Activated CD8-positive, alpha-beta memory T cell treated with anti-CD3 and anti-CD28 coated beads, Interleukin-2, amount 10 ng/mL, durations not matched to agents 7 days and 5 days (primary cell): ENCODE results near the gene DNAH12. TPM values are rescaled to one million over a fixed set of nuclear protein-coding genes. Genes with fewer than 3 reads are reported as not detected.

Experiments
- ATAC-seq: fragments of 150-1000 bp; cut with Tn5 transposase; one replicate; pipeline ENCODE4 v1.10.0; 2021; ENCODE audit warnings: moderate library complexity
- CTCF ChIA-PET: fragments of 350-600 bp; sonication (Branson Sonifier 250); formaldehyde crosslinking; loops from one replicate; lab custom pipeline; 2021; ENCODE audit warnings: antibody characterized with exemption; lab: Charles Lee
- DNase-seq: peaks from one replicate; pipeline ENCODE4 v3.0.0-alpha.2; 2020
- H3K27ac Mint-ChIP-seq: one replicate; pipeline ENCODE4 v1.8.0; 2021; ENCODE audit warnings: mild to moderate bottlenecking, mixed read lengths
- H3K27me3 Mint-ChIP-seq: one replicate; pipeline ENCODE4 v1.8.0; 2021; ENCODE audit warnings: mixed read lengths
- H3K36me3 Mint-ChIP-seq: one replicate; pipeline ENCODE4 v1.8.0; 2021; ENCODE audit warnings: mild to moderate bottlenecking, mixed read lengths
- H3K4me1 Mint-ChIP-seq: one replicate; pipeline ENCODE4 v1.8.0; 2021; ENCODE audit warnings: mixed read lengths
- H3K4me3 Mint-ChIP-seq: one replicate; pipeline ENCODE4 v1.8.0; 2021; ENCODE audit warnings: mild to moderate bottlenecking, moderate library complexity, mixed read lengths
- H3K9me3 Mint-ChIP-seq: one replicate; pipeline ENCODE4 v1.8.0; 2022; ENCODE audit warnings: low read depth, mixed read lengths
- total RNA-seq, 2 experiments: library from RNA; stranded (reverse); gene quantifications; one replicate each; pipeline ENCODE4 v1.2.3, GENCODE V29; 2021

Gene DNAH12
- total RNA-seq, 2 experiments from 2014 or later = 0.06 TPM; not detected in 1

DNA sequence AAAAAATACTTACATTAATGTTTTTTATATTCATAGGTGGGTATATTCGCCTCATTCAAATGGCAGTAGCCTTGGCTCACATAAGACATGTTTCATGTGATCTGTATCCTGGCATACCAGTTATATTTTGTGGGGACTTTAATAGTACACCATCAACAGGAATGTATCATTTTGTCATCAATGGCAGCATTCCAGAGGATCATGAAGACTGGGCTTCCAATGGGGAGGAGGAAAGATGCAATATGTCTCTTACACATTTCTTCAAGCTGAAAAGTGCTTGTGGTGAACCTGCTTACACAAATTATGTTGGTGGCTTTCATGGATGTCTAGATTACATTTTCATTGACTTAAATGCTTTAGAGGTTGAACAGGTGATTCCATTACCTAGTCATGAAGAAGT is 15.4 kb upstream of the DNAH12 start:
- Mint-ChIP-seq H3K27me3 (no peaks in the 10 kb centered on the region), H3K9me3 (no peaks in the 10 kb centered on the region), H3K27ac (peak overlapping the region; percentile 61), H3K36me3 (peaks cover 47% of the 10 kb centered on the region), H3K4me1 (peaks cover 47% of the 10 kb centered on the region), H3K4me3 (peak overlapping the region; percentile 58)
- CTCF ChIA-PET = no interaction called here
- DNase-seq (no peak), ATAC-seq (no peak)

GRCh38 chr3:57557085-57557537 is 13.0 kb upstream of the DNAH12 start:
- CTCF ChIA-PET = interaction anchor here (1.1 to 3.3 kb wide), 4 partner anchors 24 to 160 kb away, joined by 3 to 18 read pairs (median 8); partner anchors contain the start of gene ARF4
- DNase-seq (peak; percentile 73), ATAC-seq (peak; percentile 49)
- no peaks in the 10 kb centered on the region for H3K27me3 Mint-ChIP-seq
- H3K36me3 Mint-ChIP-seq = peaks cover 37% of the 10 kb centered on the region
- peaks cover 45% of the 10 kb centered on the region for H3K4me1 Mint-ChIP-seq
- no peaks in the 10 kb centered on the region for H3K9me3 Mint-ChIP-seq
- peak overlapping the region; percentile 97 for H3K4me3 Mint-ChIP-seq
- peak overlapping the region; percentile 98 for H3K27ac Mint-ChIP-seq

DNA sequence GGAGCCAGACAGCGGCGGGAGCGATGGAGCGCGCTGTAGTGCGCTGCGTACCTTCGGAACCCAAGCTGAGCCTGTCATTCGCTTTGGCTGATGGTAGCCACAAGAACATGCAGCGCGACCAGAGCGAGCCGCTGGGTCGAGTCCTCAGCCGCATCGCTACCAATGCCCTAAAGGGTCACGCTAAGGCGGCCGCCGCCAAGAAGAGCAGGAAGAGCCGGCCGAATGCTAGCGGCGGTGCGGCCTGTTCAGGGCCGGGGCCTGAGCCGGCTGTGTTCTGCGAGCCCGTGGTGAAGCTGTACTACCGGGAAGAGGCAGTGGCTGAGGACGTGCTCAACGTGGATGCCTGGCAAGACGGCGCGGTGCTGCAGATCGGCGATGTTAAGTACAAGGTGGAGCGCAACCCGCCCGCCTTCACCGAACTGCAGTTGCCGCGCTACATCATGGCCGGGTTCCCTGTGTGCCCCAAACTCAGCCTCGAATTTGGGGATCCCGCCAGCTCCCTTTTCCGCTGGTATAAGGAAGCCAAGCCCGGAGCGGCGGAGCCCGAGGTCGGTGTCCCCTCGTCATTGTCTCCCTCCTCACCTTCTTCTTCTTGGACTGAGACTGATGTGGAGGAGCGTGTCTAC is 12.4 kb upstream of the DNAH12 start:
- DNase-seq = peak; percentile 57
- peaks cover 35% of the 10 kb centered on the region for H3K36me3 Mint-ChIP-seq

DNA sequence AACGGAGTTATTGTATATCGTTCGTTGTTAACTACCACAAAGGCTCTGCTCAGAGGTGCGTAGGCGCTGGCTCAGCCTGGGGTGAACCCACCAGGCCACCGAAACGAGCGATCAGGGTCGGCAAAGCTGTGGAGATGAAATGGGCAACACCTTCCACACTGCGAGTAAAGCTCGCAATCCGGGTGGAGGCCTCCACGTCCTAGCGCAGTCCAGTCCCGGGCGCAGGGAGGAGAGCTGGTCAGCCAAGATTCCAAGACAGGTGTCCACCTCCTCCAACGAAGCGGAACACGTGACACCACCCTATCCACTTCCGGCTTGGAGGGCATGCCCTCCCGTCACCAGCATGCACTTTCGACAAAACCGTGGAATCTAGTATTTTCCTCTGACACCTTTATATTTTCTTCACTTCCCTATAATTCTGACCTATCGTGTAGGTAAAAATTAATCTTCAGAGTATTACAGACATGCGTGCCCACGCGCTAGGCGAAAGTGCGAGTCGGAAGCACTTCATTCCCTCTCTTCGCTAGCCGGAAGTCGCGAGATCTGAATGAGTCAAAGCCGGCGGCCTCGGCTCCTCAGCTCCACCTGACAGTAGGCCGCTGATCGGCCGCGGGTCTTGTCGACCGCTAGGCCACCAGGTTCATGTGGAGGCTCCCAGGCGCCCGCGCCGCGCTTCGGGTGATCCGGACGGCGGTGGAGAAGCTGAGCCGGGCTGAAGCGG is 11.8 kb upstream of the DNAH12 start, which contains the start of gene PDE12:
Gene PDE12 (plus strand): TSS at position 537 of the 721 bp plus-strand sequence. CDS start 106 bp downstream, at position 643.
- H3K4me1 Mint-ChIP-seq = peaks cover 39% of the 10 kb centered on the region
- H3K4me3 Mint-ChIP-seq = peak within 1 kb of the TSS; percentile 97
- DNase-seq = peak; percentile 90
- CTCF ChIA-PET = interaction anchor here (1.3 to 3.3 kb wide), 4 partner anchors 37 to 158 kb away, joined by 3 to 18 read pairs (median 8); partner anchors contain the start of gene ARF4
- peaks cover 32% of the 10 kb centered on the region for H3K36me3 Mint-ChIP-seq
- H3K27ac Mint-ChIP-seq = peak within 1 kb of the TSS; percentile 98
- ATAC-seq = peak; percentile 84
- no peaks in the 10 kb centered on the region for H3K27me3 Mint-ChIP-seq
- no peaks in the 10 kb centered on the region for H3K9me3 Mint-ChIP-seq

More for the DNA sequence above, 12.4 kb upstream of the DNAH12 start:
- Mint-ChIP-seq H3K27ac (peak overlapping the region; percentile 98), H3K4me3 (peak overlapping the region; percentile 97), H3K4me1 (peaks cover 44% of the 10 kb centered on the region), H3K27me3 (no peaks in the 10 kb centered on the region), H3K9me3 (no peaks in the 10 kb centered on the region)
- CTCF ChIA-PET = interaction anchor here (1.1 to 3.3 kb wide), 5 partner anchors 25 to 159 kb away, joined by 3 to 18 read pairs (median 5); partner anchors contain the start of gene ARF4
- ATAC-seq = peak; percentile 43

GRCh38 chr3:57555306-57555705 is 11.2 kb upstream of the DNAH12 start:
- Mint-ChIP-seq H3K9me3 (no peaks in the 10 kb centered on the region), H3K4me1 (peaks cover 34% of the 10 kb centered on the region), H3K4me3 (peak overlapping the region; percentile 97), H3K27me3 (no peaks in the 10 kb centered on the region), H3K27ac (peak overlapping the region; percentile 98), H3K36me3 (peaks cover 28% of the 10 kb centered on the region)
- no peak for DNase-seq
- no peak for ATAC-seq
- CTCF ChIA-PET = interaction anchor here (1.5 to 3.3 kb wide), 3 partner anchors 39 to 158 kb away, joined by 4 to 18 read pairs (median 11); partner anchors contain the start of gene ARF4

- no peak for ATAC-seq
- no peak for DNase-seq
- no peaks in the 10 kb centered on the region for H3K36me3 Mint-ChIP-seq
- H3K27ac Mint-ChIP-seq = no peak overlapping the region
- H3K4me3 Mint-ChIP-seq = no peak overlapping the region
- no peaks in the 10 kb centered on the region for H3K9me3 Mint-ChIP-seq
- CTCF ChIA-PET = no interaction called here
- no peaks in the 10 kb centered on the region for H3K27me3 Mint-ChIP-seq
- H3K4me1 Mint-ChIP-seq = peaks cover 7% of the 10 kb centered on the region
These were observed 2.5 kb upstream of the DNAH12 start for GRCh38 chr3:57546616-57547015.

GRCh38 chr3:57545636-57546268 is 1.6 kb upstream of the DNAH12 start:
- Mint-ChIP-seq H3K27ac (no peak overlapping the region), H3K4me3 (no peak overlapping the region), H3K27me3 (no peaks in the 10 kb centered on the region), H3K36me3 (no peaks in the 10 kb centered on the region), H3K9me3 (no peaks in the 10 kb centered on the region), H3K4me1 (peaks cover 7% of the 10 kb centered on the region)
- no peak for ATAC-seq
- CTCF ChIA-PET = no interaction called here
- no peak for DNase-seq

DNA sequence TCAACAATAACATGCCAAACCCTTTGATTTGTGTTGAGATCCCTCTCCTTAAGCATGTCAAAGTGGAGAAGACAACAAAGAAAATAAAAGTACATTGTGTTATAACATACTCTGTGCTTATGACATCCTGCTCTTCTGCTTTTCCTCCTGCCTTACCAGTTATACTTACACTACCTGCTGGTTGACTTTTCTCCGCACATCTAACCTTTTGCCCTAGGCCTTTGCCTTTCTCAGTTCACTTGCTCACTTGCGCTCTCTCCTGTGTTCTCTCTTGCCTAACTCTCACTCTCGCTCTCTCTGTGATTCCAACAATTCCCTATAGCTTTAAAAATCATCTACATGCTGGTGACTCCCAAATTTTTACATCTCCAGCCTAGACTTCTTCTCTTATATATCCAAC is 5.7 kb downstream of the DNAH12 start:
- Mint-ChIP-seq H3K4me3 (no peak overlapping the region), H3K27ac (no peak overlapping the region), H3K27me3 (no peaks in the 10 kb centered on the region), H3K4me1 (no peaks in the 10 kb centered on the region), H3K9me3 (no peaks in the 10 kb centered on the region), H3K36me3 (no peaks in the 10 kb centered on the region)
- ATAC-seq (no peak), DNase-seq (no peak)
- CTCF ChIA-PET = no interaction called here

- H3K27me3 Mint-ChIP-seq = peaks cover 10% of the 10 kb centered on the region
- no peaks in the 10 kb centered on the region for H3K36me3 Mint-ChIP-seq
- H3K4me3 Mint-ChIP-seq = no peak overlapping the region
- H3K9me3 Mint-ChIP-seq = no peaks in the 10 kb centered on the region
- DNase-seq (no peak), ATAC-seq (no peak)
- CTCF ChIA-PET = interaction anchor here (0.8 kb wide), 1 partner anchor 14 kb away, joined by 3 read pairs; the partner anchor contains the start of gene DNAH12
- no peak overlapping the region for H3K27ac Mint-ChIP-seq
- no peaks in the 10 kb centered on the region for H3K4me1 Mint-ChIP-seq
These were observed 14.0 kb downstream of the DNAH12 start for GRCh38 chr3:57530071-57530608.

GRCh38 chr3:57518276-57518915 is 25.7 kb downstream of the DNAH12 start:
- ATAC-seq (no peak), DNase-seq (no peak)
- Mint-ChIP-seq H3K9me3 (no peaks in the 10 kb centered on the region), H3K36me3 (no peaks in the 10 kb centered on the region), H3K27me3 (peaks cover 17% of the 10 kb centered on the region), H3K4me3 (no peak overlapping the region), H3K27ac (no peak overlapping the region), H3K4me1 (peaks cover 4% of the 10 kb centered on the region)
- CTCF ChIA-PET = interaction anchor here (1.6 kb wide), 1 partner anchor 9 kb away, joined by 4 read pairs; no protein-coding TSS in a partner anchor

DNA sequence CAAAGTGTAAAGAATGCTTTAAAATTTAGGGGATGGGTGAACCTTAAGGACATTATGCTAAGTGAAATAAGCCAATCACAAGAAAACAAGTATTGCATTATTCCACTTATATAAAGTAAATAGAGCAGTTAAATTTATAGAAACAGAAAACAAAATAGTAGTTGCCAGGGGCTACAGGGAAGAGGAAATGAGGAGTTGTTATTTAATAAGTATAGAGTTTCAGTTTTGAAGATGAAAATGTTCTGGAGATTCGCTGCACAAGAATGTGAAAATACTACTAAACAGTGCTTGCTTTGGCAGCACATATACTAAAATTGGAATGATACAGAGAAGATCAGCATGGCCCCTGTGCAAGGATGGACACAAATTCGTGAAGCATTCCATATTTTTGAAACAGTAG is 32.0 kb downstream of the DNAH12 start:
- Mint-ChIP-seq H3K4me3 (no peak overlapping the region), H3K27me3 (peaks cover 29% of the 10 kb centered on the region), H3K4me1 (no peaks in the 10 kb centered on the region), H3K27ac (no peak overlapping the region), H3K36me3 (no peaks in the 10 kb centered on the region), H3K9me3 (no peaks in the 10 kb centered on the region)
- CTCF ChIA-PET = no interaction called here
- ATAC-seq = no peak
- no peak for DNase-seq

- Mint-ChIP-seq H3K9me3 (no peaks in the 10 kb centered on the region), H3K36me3 (no peaks in the 10 kb centered on the region), H3K27me3 (peaks cover 7% of the 10 kb centered on the region), H3K4me1 (no peaks in the 10 kb centered on the region), H3K4me3 (no peak overlapping the region), H3K27ac (no peak overlapping the region)
- CTCF ChIA-PET = no interaction called here
- ATAC-seq = no peak
- no peak for DNase-seq
These were observed 38.2 kb downstream of the DNAH12 start for GRCh38 chr3:57505901-57506300.
